Pancreas (tissue), 10 donors: ENCODE results near the gene EPN2. TPM values are rescaled to one million over a fixed set of nuclear protein-coding genes. Genes with fewer than 3 reads are reported as not detected.

Experiments used
- ATAC-seq, 4 donors: fragments of 200-7000 bp; cut with Tn5 transposase; one replicate each; pipeline versions ENCODE4 v1.8.0 to v1.9.1; 2020; ENCODE audit warnings: mild to moderate bottlenecking in 4 of 4, moderate library complexity in 4 of 4
- DNase-seq, 6 donors: peaks; one replicate each; pipeline ENCODE4 v3.0.0-alpha.2; 2020
- FAIRE-seq: peaks from 2 replicates; lab custom pipeline; 2012; peaks lifted over from hg19 to GRCh38; lab: Jason Lieb, UNC
- H3K27ac ChIP-seq, 4 donors: fragments of 200-600 bp; sonication (generic); 1 replicate in 3 of 4; 2 replicates in 1 of 4; pipeline versions ENCODE4 v1.5.0 to v1.8.0; 2020
- H3K27me3 ChIP-seq, 4 donors: fragments of 200-600 bp; one replicate each; pipeline ENCODE4 v1.8.0; 2021
- H3K36me3 ChIP-seq, 3 donors: fragments of 200-600 bp; sonication (generic) in 1 of 3; one replicate each; pipeline versions ENCODE4 v1.5.0 to v1.8.0; 2020 to 2021
- H3K4me1 ChIP-seq, 3 donors: fragments of 200-600 bp; one replicate each; pipeline ENCODE4 v1.8.0; 2021
- H3K4me3 ChIP-seq, 4 donors: fragments of 200-600 bp; sonication (generic) in 2 of 4; one replicate each; pipeline versions ENCODE4 v1.5.0 to v1.8.0; 2020 to 2021
- H3K9me3 ChIP-seq, 4 donors: fragments of 200-600 bp; one replicate each; pipeline ENCODE4 v1.8.0; 2021
- CTCF ChIP-seq, 4 donors: fragments of 200-600 bp; sonication (generic) in 3 of 4; IDR thresholded peaks; one replicate each; pipeline versions ENCODE4 v1.5.0 to v1.8.0; 2021; ENCODE audit warnings: antibody characterized with exemption in 4 of 4
- WGBS, 2 donors: extraction: QIAGEN DNeasy Blood & Tissue Kit; methylation state at CpG; one replicate each; pipeline ENCODE4 v1.1.7; 2013; 5-methylcytosine and 5-hydroxymethylcytosine counted together
- intact Hi-C, 3 donors: fragments of 100-400 bp; cut with DNase I; formaldehyde crosslinking; loops; one replicate each; pipeline versions ENCODE4 v1.11.1 to v1.14.2; 2022
- polyA plus RNA-seq, 2 donors: library from polyadenylated mRNA; stranded (reverse); fragments of 200-250 nt; gene quantifications; one replicate each; pipeline ENCODE4 v1.2.3, GENCODE V29; 2013
- total RNA-seq, 6 donors: library from RNA; stranded (reverse); fragmentation: NEBNext Ultra II Directional in 4 of 6; extraction: Animal tissue kit (Norgen Biotek cat#: 25700) in 4 of 6; gene quantifications; one replicate each; pipeline versions ENCODE4 v1.2.1 to v1.2.4, GENCODE V29; 2021 to 2023
- donor health status: healthy with polysubstance abuse.
- donor health status: DM: no; HTN: no; CAD: no; lungs with moderate emphysema.
- donor health status: DM: no; HTN: no; CAD: no.
- donor health status: control.
- donor health status: control.
- donor health status: Bipolar disorder and iron deficiency.
- donor health status: DM: yes; HTN: yes; CAD: no.
- donor health status: DM: no; HTN: no; CAD: no.
- donor health status: DM: no; HTN: no; CAD: no.
- donor health status: DM: yes; HTN: yes; CAD: no.

The EPN2 gene
- total and polyA plus RNA-seq, 8 donors = 13.4 to 29.4 (median 15.7) TPM

GRCh38 chr17:19262650-19263631 lies 25.8 kb downstream of the EPN2 start:
- no peaks in the 10 kb centered on the region for H3K36me3 ChIP-seq
- no peak for TF ChIP-seq CTCF (IDR thresholded peaks at IDR 0.05)
- ATAC-seq (peak in 2 of 4 donors; percentile 11 to 14), FAIRE-seq (no peak), DNase-seq (no peak)
- no peak overlapping the region for H3K27ac ChIP-seq
- intact Hi-C loops = no loop called here
- WGBS, 2 donors = 74 to 84% methylated on average over 8 of the region's 8 CpGs
- no peak overlapping the region for H3K4me3 ChIP-seq
- peaks cover 0 to 15% (median 10%) of the 10 kb centered on the region in 3 donors for H3K4me1 ChIP-seq
- H3K9me3 ChIP-seq = no peaks in the 10 kb centered on the region
- no peaks in the 10 kb centered on the region for H3K27me3 ChIP-seq

GRCh38 chr17:19263641-19264051 lies 26.5 kb downstream of the EPN2 start:
- FAIRE-seq (no peak), DNase-seq (no peak), ATAC-seq (peak; percentile 26 to 52 (median 42))
- Histone ChIP-seq H3K27me3 (no peaks in the 10 kb centered on the region), H3K27ac (no peak overlapping the region), H3K9me3 (no peaks in the 10 kb centered on the region), H3K4me1 (peaks cover 5 to 22% (median 17%) of the 10 kb centered on the region in 3 donors), H3K4me3 (no peak overlapping the region), H3K36me3 (no peaks in the 10 kb centered on the region)
- intact Hi-C loops = no loop called here
- WGBS, 2 donors = 79 to 90% methylated on average over 4 of the region's 4 CpGs
- TF ChIP-seq CTCF (IDR thresholded peaks at IDR 0.05) = no peak

GRCh38 chr17:19264268-19264667 lies 27.1 kb downstream of the EPN2 start:
- no peaks in the 10 kb centered on the region for H3K27me3 ChIP-seq
- ATAC-seq = peak in 1 of 4 donors; percentile 5
- H3K27ac ChIP-seq = peak overlapping the region in 1 of 4 donors; percentile 41
- no peak for FAIRE-seq
- intact Hi-C loops = no loop called here
- no peak for DNase-seq
- no peaks in the 10 kb centered on the region for H3K9me3 ChIP-seq
- peaks cover 11 to 28% (median 23%) of the 10 kb centered on the region in 3 donors for H3K4me1 ChIP-seq
- no peak for TF ChIP-seq CTCF (IDR thresholded peaks at IDR 0.05)
- no peaks in the 10 kb centered on the region for H3K36me3 ChIP-seq
- 59 to 62% methylated on average over 3 of the region's 3 CpGs for WGBS, 2 donors
- H3K4me3 ChIP-seq = no peak overlapping the region

- no peak overlapping the region for H3K4me3 ChIP-seq
- 45 to 46% methylated on average over 6 of the region's 6 CpGs for WGBS, 2 donors
- H3K27ac ChIP-seq = peak overlapping the region in 1 of 4 donors; percentile 41
- intact Hi-C loops = no loop called here
- no peak for TF ChIP-seq CTCF (IDR thresholded peaks at IDR 0.05)
- peak in 1 of 4 donors; percentile 9 for ATAC-seq
- no peak for FAIRE-seq
- no peaks in the 10 kb centered on the region for H3K9me3 ChIP-seq
- no peaks in the 10 kb centered on the region for H3K27me3 ChIP-seq
- H3K36me3 ChIP-seq = no peaks in the 10 kb centered on the region
- DNase-seq = no peak
- H3K4me1 ChIP-seq = peaks cover 12 to 32% (median 24%) of the 10 kb centered on the region in 3 donors
These were observed 27.5 kb downstream of the EPN2 start for GRCh38 chr17:19264681-19265080.
